RWPE1 (cell line): Measurements from ENCODE around the gene IL6ST.

Experiments
- CTCF ChIA-PET: fragments of 350-600 bp; sonication (Branson Sonifier 250); formaldehyde crosslinking; extraction: SDS; loops from one replicate; lab custom pipeline; 2021; lab: Yijun Ruan, JAX
- POLR2A ChIA-PET: fragments of 400-600 bp; formaldehyde crosslinking; extraction: SDS; loops from one replicate; lab custom pipeline; 2020; ENCODE audit warnings: antibody characterized with exemption; ENCODE audit not compliant: low non-redundant PET; lab: Yijun Ruan, JAX
- DNase-seq: peaks from one replicate; pipeline ENCODE4 v3.0.0; 2012; ENCODE audit warnings: low spot score
- H3K27ac ChIP-seq: fragments of 450-650 bp; 2 replicates; pipeline ENCODE4 v1.5.1; 2017
- TF ChIP-seq, protein P1 (sequence below): fragments of 450-650 bp; conservative IDR thresholded peaks from 2 replicates; pipeline ENCODE4 v1.5.1; 2017; ENCODE audit warnings: low read depth, mild to moderate bottlenecking

Gene IL6ST

DNA sequence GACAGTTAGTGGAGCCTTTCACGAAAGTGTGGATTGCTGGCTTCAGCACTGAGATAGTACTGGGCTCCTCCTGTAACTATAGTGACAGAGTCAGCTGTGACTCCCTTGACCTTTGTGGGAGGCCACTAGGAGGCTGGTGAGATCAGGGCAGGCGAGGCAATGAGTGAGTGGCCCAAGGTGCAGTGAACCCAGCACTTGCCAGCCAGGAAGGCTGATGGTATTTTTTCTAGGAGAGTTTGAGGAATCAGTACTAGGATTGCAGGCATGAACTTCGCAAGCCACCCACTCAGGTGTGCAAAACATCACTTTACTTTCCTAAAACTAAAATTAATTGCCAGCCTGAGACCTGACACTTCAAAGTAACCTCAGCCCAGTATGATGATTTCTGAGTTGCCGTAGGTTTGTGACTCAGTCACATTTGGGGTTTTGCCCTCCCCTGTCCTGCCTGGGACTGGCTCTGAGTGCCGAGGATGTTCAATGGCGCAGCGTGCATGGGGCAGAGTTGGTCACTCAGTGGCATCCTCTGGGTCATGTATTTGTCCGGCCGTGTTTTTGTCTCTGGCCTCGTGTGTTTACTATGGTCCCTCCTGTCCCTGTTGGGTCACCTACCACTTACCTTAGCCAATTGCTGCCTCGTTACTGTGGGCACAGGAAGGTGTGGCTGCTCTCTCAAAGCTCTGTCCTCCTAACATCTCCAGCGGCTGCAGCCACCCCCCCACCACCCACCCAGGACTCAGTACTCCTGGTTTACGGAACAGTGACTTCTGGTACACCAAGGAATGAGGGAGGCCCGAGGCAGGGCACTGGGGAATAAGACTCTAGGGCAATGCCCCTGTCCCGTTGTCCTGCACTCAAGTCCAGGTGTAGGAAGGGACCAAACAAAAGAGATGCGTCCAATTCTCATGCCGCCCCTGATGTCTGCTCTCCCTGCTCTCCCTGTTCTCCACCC is 76.4 kb downstream of the IL6ST start:
- DNase-seq = no peak
- ChIA-PET POLR2A (interaction anchor here (0.6 kb wide), 1 partner anchor 89 kb away, joined by 3 read pairs; no protein-coding TSS in a partner anchor), CTCF (interaction anchor here (0.6 to 1.1 kb wide), 4 partner anchors 156 to 520 kb away, joined by 3 to 5 read pairs (median 4); no protein-coding TSS in a partner anchor)
- TF ChIP-seq, protein P1, sequence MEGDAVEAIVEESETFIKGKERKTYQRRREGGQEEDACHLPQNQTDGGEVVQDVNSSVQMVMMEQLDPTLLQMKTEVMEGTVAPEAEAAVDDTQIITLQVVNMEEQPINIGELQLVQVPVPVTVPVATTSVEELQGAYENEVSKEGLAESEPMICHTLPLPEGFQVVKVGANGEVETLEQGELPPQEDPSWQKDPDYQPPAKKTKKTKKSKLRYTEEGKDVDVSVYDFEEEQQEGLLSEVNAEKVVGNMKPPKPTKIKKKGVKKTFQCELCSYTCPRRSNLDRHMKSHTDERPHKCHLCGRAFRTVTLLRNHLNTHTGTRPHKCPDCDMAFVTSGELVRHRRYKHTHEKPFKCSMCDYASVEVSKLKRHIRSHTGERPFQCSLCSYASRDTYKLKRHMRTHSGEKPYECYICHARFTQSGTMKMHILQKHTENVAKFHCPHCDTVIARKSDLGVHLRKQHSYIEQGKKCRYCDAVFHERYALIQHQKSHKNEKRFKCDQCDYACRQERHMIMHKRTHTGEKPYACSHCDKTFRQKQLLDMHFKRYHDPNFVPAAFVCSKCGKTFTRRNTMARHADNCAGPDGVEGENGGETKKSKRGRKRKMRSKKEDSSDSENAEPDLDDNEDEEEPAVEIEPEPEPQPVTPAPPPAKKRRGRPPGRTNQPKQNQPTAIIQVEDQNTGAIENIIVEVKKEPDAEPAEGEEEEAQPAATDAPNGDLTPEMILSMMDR = no peak
- H3K27ac ChIP-seq = no peak overlapping the region

DNA sequence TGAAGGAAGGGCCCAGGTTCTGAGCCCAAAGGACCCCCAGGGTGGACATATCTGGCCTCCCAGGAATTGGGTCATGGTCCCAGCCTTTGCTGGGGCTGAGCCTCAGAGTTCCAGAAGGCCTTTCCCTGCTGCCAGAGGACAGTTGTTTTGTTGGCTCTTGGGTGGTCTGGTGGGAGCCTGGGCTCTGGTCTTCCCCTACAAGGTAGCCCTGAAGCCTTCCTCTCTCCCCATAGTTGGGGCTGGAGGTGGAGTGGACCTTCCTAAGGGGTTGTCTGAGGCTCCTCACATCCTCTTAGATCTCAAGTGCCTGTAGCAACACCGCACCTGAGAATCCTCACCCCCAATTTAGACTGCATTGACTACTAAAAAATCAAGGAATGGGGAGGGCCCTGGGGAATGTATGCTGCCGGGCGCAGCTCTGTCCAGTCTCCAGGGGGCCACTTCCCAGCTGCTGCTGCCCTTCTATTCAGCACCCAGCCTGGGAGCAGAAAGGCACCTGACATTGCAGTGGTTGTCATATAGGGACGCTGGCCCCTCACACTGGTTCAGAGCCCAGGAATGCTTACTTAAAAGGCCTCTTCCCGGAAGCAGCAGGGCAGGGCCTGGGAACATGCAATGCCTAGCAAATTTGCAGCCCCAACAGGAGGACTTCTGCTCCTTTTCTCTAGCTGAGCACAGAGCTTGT is 77.2 kb downstream of the IL6ST start:
- H3K27ac ChIP-seq = no peak overlapping the region
- ChIA-PET CTCF (interaction anchor here (0.6 to 1.1 kb wide), 2 partner anchors 227 to 519 kb away, joined by 3 to 5 read pairs; no protein-coding TSS in a partner anchor), POLR2A (no interaction called here)
- TF ChIP-seq, protein P1 = no peak
- no peak for DNase-seq

DNA sequence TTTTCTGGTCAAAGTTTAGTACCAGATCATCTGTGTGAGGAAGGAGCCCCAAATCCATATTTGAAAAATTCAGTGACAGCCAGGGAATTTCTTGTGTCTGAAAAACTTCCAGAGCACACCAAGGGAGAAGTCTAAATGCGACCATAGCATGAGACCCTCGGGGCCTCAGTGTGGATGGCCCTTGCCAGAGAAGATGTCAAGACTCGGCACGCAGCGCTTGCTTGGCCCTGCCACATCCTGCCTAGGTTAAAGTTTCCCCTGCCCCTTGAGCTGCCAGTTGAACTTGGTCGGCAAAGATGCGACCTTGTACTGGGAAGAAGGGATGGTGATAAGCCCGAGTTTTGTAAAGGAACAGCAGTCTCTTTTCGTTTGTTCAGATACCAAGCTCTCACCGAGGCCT is 77.8 kb downstream of the IL6ST start:
- no peak overlapping the region for H3K27ac ChIP-seq
- CTCF ChIA-PET = no interaction called here
- POLR2A ChIA-PET = no interaction called here
- DNase-seq = no peak
- TF ChIP-seq, protein P1 = no peak

DNA sequence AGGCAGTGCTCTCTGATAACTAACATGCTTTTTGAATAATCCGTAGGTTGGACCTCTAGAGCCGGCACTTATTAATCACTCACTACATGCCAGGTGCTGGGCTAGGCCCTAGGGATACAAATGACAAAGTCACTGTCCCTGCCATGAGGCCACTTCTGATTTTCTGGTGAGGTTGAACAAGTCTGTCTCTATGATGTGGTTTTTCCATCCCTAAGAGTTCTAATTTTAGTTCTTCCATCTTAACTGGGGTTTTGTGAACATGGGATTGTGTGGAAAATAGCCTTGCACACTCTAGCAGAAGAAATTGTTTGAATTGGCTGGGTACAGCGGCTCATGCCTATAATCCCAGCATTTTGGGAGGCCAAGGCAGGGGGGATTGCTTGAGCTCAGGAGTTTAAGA is 79.0 kb downstream of the IL6ST start:
- H3K27ac ChIP-seq = no peak overlapping the region
- CTCF ChIA-PET = no interaction called here
- POLR2A ChIA-PET = no interaction called here
- TF ChIP-seq, protein P1 = no peak
- DNase-seq = no peak

DNA sequence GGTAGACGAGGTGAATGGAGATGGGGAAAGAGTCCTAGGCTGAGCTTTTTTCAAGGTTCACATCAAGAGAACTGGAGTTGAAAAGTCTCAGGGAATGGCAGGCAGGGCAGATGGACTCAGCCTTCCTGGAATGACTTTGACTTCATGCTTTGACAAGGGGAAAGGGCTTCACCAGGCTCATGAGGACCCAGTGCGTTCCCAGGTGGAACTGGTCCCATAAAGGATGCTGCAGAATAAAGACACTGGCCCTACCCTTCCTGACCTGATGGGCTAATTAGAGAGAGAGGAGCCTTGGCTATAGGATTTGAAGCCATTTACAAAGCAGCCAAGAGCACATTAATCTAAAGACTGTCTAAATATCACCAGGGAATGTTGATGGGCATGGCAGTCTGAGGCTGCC is 79.8 kb downstream of the IL6ST start:
- DNase-seq = no peak
- POLR2A ChIA-PET = no interaction called here
- no peak overlapping the region for H3K27ac ChIP-seq
- TF ChIP-seq, protein P1 = no peak
- CTCF ChIA-PET = no interaction called here
